ENCODE data around the gene SIPA1L3.

Gene SIPA1L3

GRCh38 chr19:38163419-38164290 is 256.6 kb downstream of the SIPA1L3 start:
- Histone ChIP-seq H3F3A (ENCODE audit: insufficient read depth, low read length) (no peaks in the 10 kb centered on the region), H3K4me1 (ENCODE audit: low read length) (no peaks in the 10 kb centered on the region), H3K9me2 (replicated peaks; ENCODE audit: insufficient read depth, low read length) (no peaks in the 10 kb centered on the region), H3K4me2 (ENCODE audit: low read depth, low read length) (no peak overlapping the region), H3K79me2 (ENCODE audit: low read length) (no peaks in the 10 kb centered on the region), H4K20me1 (ENCODE audit: insufficient read depth, low read length) (no peaks in the 10 kb centered on the region), H3K27ac (ENCODE audit: low read length) (no peak overlapping the region), H3K36me3 (replicated peaks; ENCODE audit: insufficient read depth, low read length) (no peaks in the 10 kb centered on the region), H3K27me3 (replicated peaks; ENCODE audit: insufficient read depth, low read length) (no peaks in the 10 kb centered on the region), H2AFZ (ENCODE audit: low read length) (no peak overlapping the region), H3K4me3 (ENCODE audit: low read length) (no peak overlapping the region), H3K9ac (ENCODE audit: low read length) (no peak overlapping the region), H3K9me3 (replicated peaks; ENCODE audit: insufficient read depth, low read length) (no peaks in the 10 kb centered on the region)
- no peak for TF ChIP-seq EZH2 (optimal IDR thresholded peaks at IDR 0.05; ENCODE audit: low read depth, low read length)
- TF ChIP-seq EZH2phosphoT487 (IDR thresholded peaks at IDR 0.05; ENCODE audit: low read length) = no peak
- TF ChIP-seq CTCF (IDR thresholded peaks at IDR 0.05; ENCODE audit: low read length) = no peak
- DNase-seq = no peak

- no peak for TF ChIP-seq CTCF (IDR thresholded peaks at IDR 0.05; ENCODE audit: low read length)
- no peak for TF ChIP-seq EZH2phosphoT487 (IDR thresholded peaks at IDR 0.05; ENCODE audit: low read length)
- TF ChIP-seq EZH2 (optimal IDR thresholded peaks at IDR 0.05; ENCODE audit: low read depth, low read length) = no peak
- no peaks in the 10 kb centered on the region for H3K27me3 ChIP-seq (replicated peaks; ENCODE audit: insufficient read depth, low read length)
- H3K9me2 ChIP-seq (replicated peaks; ENCODE audit: insufficient read depth, low read length) = no peaks in the 10 kb centered on the region
- no peaks in the 10 kb centered on the region for H4K20me1 ChIP-seq (ENCODE audit: insufficient read depth, low read length)
- no peak overlapping the region for H3K4me3 ChIP-seq (ENCODE audit: low read length)
- H3F3A ChIP-seq (ENCODE audit: insufficient read depth, low read length) = no peaks in the 10 kb centered on the region
- H3K9ac ChIP-seq (ENCODE audit: low read length) = no peak overlapping the region
- no peaks in the 10 kb centered on the region for H3K9me3 ChIP-seq (replicated peaks; ENCODE audit: insufficient read depth, low read length)
- no peak overlapping the region for H3K4me2 ChIP-seq (ENCODE audit: low read depth, low read length)
- H3K36me3 ChIP-seq (replicated peaks; ENCODE audit: insufficient read depth, low read length) = no peaks in the 10 kb centered on the region
- H2AFZ ChIP-seq (ENCODE audit: low read length) = no peak overlapping the region
- DNase-seq = no peak
- no peak overlapping the region for H3K27ac ChIP-seq (ENCODE audit: low read length)
- no peaks in the 10 kb centered on the region for H3K4me1 ChIP-seq (ENCODE audit: low read length)
- no peaks in the 10 kb centered on the region for H3K79me2 ChIP-seq (ENCODE audit: low read length)
These were observed 257.5 kb downstream of the SIPA1L3 start for GRCh38 chr19:38164526-38164925.

- H3K36me3 ChIP-seq (replicated peaks; ENCODE audit: insufficient read depth, low read length) = no peaks in the 10 kb centered on the region
- TF ChIP-seq EZH2phosphoT487 (IDR thresholded peaks at IDR 0.05; ENCODE audit: low read length) (no peak), EZH2 (optimal IDR thresholded peaks at IDR 0.05; ENCODE audit: low read depth, low read length) (no peak), CTCF (IDR thresholded peaks at IDR 0.05; ENCODE audit: low read length) (no peak)
- H3K9me2 ChIP-seq (replicated peaks; ENCODE audit: insufficient read depth, low read length) = no peaks in the 10 kb centered on the region
- no peak for DNase-seq
- H2AFZ ChIP-seq (ENCODE audit: low read length) = no peak overlapping the region
- no peaks in the 10 kb centered on the region for H3K27me3 ChIP-seq (replicated peaks; ENCODE audit: insufficient read depth, low read length)
- no peak overlapping the region for H3K4me2 ChIP-seq (ENCODE audit: low read depth, low read length)
- no peak overlapping the region for H3K27ac ChIP-seq (ENCODE audit: low read length)
- no peak overlapping the region for H3K9ac ChIP-seq (ENCODE audit: low read length)
- no peak overlapping the region for H3K4me3 ChIP-seq (ENCODE audit: low read length)
- no peaks in the 10 kb centered on the region for H4K20me1 ChIP-seq (ENCODE audit: insufficient read depth, low read length)
- H3K4me1 ChIP-seq (ENCODE audit: low read length) = no peaks in the 10 kb centered on the region
- no peaks in the 10 kb centered on the region for H3F3A ChIP-seq (ENCODE audit: insufficient read depth, low read length)
- no peaks in the 10 kb centered on the region for H3K79me2 ChIP-seq (ENCODE audit: low read length)
- H3K9me3 ChIP-seq (replicated peaks; ENCODE audit: insufficient read depth, low read length) = no peaks in the 10 kb centered on the region
These were observed 258.3 kb downstream of the SIPA1L3 start for GRCh38 chr19:38165335-38165734.
